K562 (cell line): ENCODE results near the gene SORT1. TPM values are rescaled to one million over a fixed set of nuclear protein-coding genes. Genes with fewer than 3 reads are reported as not detected.

Experiments
- ARHGAP35 ChIP-seq: fragments of 450-650 bp; IDR thresholded peaks from 2 replicates; pipeline ENCODE4 v1.6.1; 2018; ENCODE audit not compliant: partially characterized antibody
- CBX2 ChIP-seq: fragments of 200-600 bp; sonication (generic); IDR thresholded peaks from one replicate; pipeline ENCODE4 v1.6.1; 2012; ENCODE audit warnings: mild to moderate bottlenecking, low read length, inconsistent platforms; ENCODE audit not compliant: insufficient read depth, poor library complexity, severe bottlenecking
- ETS2 ChIP-seq: IDR thresholded peaks from 2 replicates; pipeline ENCODE4 v1.6.1; 2016; ENCODE audit warnings: borderline replicate concordance, missing genetic modification characterization, mild to moderate bottlenecking, moderate library complexity, missing compliant biosample characterization; ENCODE audit not compliant: poor library complexity, severe bottlenecking
- EWSR1 ChIP-seq: fragments of 450-650 bp; IDR thresholded peaks from 2 replicates; pipeline ENCODE4 v1.6.1; 2018; ENCODE audit warnings: borderline replicate concordance, mild to moderate bottlenecking, low read depth, moderate library complexity; ENCODE audit not compliant: partially characterized antibody
- GATAD2B ChIP-seq: fragments of 450-650 bp; IDR thresholded peaks from 2 replicates; pipeline ENCODE4 v1.6.1; 2017; ENCODE audit warnings: mild to moderate bottlenecking, borderline replicate concordance
- MXI1 ChIP-seq: IDR thresholded peaks from 2 replicates; pipeline ENCODE4 v1.6.1; 2011; ENCODE audit warnings: low read depth, mild to moderate bottlenecking, improper control_type of control experiment, low read length
- NCOA4 ChIP-seq: fragments of 450-650 bp; IDR thresholded peaks from 2 replicates; pipeline ENCODE4 v1.6.1; 2018; ENCODE audit warnings: mild to moderate bottlenecking; ENCODE audit not compliant: partially characterized antibody
- NR2C2 ChIP-seq, 2 experiments: fragments of 200-800 bp in 1 of 2; sonication (Bioruptor generic) in 1 of 2; sonication (generic) in 1 of 2; formaldehyde crosslinking in 1 of 2; IDR thresholded peaks; 2 replicates each; pipeline versions ENCODE4 v1.6.1 to v1.8.0; 2016 to 2022; ENCODE audit warnings: mild to moderate bottlenecking in 1 of 2, missing compliant biosample characterization in 1 of 2, missing genetic modification characterization in 1 of 2, missing genetic modification reagents in 1 of 2
- NR2F6 ChIP-seq: fragments of 450-650 bp; formaldehyde crosslinking; IDR thresholded peaks from 2 replicates; pipeline ENCODE4 v1.4.0; 2020; ENCODE audit warnings: mild to moderate bottlenecking
- PHB2 ChIP-seq: fragments of 450-650 bp; IDR thresholded peaks from 2 replicates; pipeline ENCODE4 v1.6.1; 2017; ENCODE audit warnings: low read depth
- RBM25 ChIP-seq: fragments of 200-400 bp; formaldehyde crosslinking; IDR thresholded peaks from 2 replicates; pipeline ENCODE4 v1.6.1; 2018; ENCODE audit warnings: low read length, low read depth, moderate library complexity; ENCODE audit not compliant: severe bottlenecking
- XRCC3 ChIP-seq: fragments of 450-650 bp; IDR thresholded peaks from 2 replicates; pipeline ENCODE4 v1.6.1; 2017; ENCODE audit warnings: mild to moderate bottlenecking, moderate library complexity
- ZBTB17 ChIP-seq: fragments of 450-650 bp; formaldehyde crosslinking; IDR thresholded peaks from 2 replicates; pipeline ENCODE4 v1.4.0; 2020; ENCODE audit warnings: mild to moderate bottlenecking
- ZEB2 ChIP-seq: fragments of 450-650 bp; IDR thresholded peaks from 2 replicates; pipeline ENCODE4 v1.6.1; 2016
- ZFX ChIP-seq: sonication (generic); formaldehyde crosslinking; IDR thresholded peaks from 2 replicates; pipeline ENCODE4 v1.8.0; 2022; ENCODE audit warnings: mild to moderate bottlenecking, missing genetic modification reagents, moderate library complexity
- ZNF445 ChIP-seq: fragments of 250-450 bp; sonication (Bioruptor Pico); IDR thresholded peaks from 2 replicates; pipeline ENCODE4 v1.4.0; 2020; ENCODE audit warnings: low read depth, mild to moderate bottlenecking, moderate library complexity
- ZNF668 ChIP-seq: fragments of 250-450 bp; sonication (Bioruptor Pico); IDR thresholded peaks from 2 replicates; pipeline ENCODE4 v1.8.0; 2022; ENCODE audit warnings: mild to moderate bottlenecking, inconsistent platforms
- polyA plus RNA-seq, 8 experiments: library from polyadenylated mRNA; depleted of rRNA in 4 of 8; stranded (reverse) in 5 of 8; unstranded in 3 of 8; fragments of >200 nt; fragmentation: Nextera tagmentation in 2 of 8; fragmentation: Illumina TruSeq in 1 of 8; extraction: Ambion mirVana in 2 of 8; extraction: Trizol in 1 of 8; gene quantifications; 2 replicates each; pipeline versions ENCODE4 v1.2.1 to v1.2.3, GENCODE V29; 2011 to 2014; ENCODE audit warnings: inconsistent platforms in 1 of 8, missing spikeins in 1 of 8
- total RNA-seq, 7 experiments: library from RNA; depleted of rRNA in 6 of 7; stranded (reverse); fragments of >200 nt in 6 of 7; fragmentation: Illumina TruSeq in 2 of 7; extraction: Trizol in 2 of 7; gene quantifications; 2 replicates each; pipeline versions ENCODE4 v1.2.1 to v1.2.3, GENCODE V29; 2011 to 2021; ENCODE audit warnings: low replicate concordance in 1 of 7
- TF ChIP-seq, protein P1 (sequence below): fragments of 450-650 bp; IDR thresholded peaks from 2 replicates; pipeline ENCODE4 v1.6.1; 2014; ENCODE audit warnings: low read depth, mild to moderate bottlenecking, moderate library complexity, borderline replicate concordance
- TF ChIP-seq, protein P2 (sequence below): fragments of 450-650 bp; IDR thresholded peaks from 2 replicates; pipeline ENCODE4 v1.6.1; 2016; ENCODE audit warnings: low read depth, mild to moderate bottlenecking, moderate library complexity
- TF ChIP-seq, protein P3 (sequence below): fragments of 200-400 bp; formaldehyde crosslinking; IDR thresholded peaks from 2 replicates; pipeline ENCODE4 v1.6.1; 2017; ENCODE audit warnings: mild to moderate bottlenecking, low read depth, low read length, moderate library complexity

The SORT1 gene
- total and polyA plus RNA-seq, 9 of the 15 experiments (the other 6 are each of a cell fraction or from before 2014, with no cell fraction given) = 27.4 to 112 (median 65.0) TPM

DNA sequence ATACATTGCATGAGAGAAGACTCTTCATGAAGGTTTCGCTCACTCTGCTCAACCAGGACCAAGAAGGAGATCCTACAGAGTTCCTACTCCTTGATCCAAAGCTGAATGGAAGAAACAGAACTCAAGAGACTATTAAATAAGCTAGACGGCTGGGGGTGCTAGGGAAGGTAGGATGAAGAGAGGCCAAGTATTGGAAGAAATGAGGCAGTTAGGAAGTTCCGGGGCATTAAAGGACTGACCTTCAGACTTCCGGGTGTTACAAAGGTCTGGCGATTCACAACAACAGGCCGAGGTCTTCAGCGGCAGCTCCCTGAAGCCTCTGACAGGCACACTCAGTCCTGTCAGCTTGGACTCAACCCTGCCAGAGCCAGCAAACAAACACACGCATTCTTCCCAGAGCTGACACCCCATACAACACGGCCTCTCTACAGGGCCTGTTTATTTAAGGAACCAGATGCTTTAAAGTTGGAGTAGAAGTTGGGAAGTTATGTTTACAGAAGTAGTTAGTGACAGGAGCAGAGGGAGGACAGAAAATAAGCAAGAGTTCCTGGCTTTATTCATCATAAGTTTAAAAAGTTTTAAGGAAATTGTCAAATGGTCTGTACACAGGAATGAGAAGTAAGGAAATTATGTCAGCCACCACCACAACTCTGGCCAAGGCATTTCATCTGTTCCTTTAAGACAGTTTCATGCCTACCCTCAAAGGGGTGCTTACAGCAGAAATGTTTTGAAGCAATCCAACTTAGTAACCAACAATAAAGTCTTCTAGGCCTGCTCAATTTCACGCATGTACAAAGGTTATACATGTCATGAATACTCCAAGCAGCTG is 4.7 kb downstream of the SORT1 start (continued):
- peak; percentile 39; the same call in 1 of the 2 replicates for TF ChIP-seq NR2C2 (CRISPR knock-in tag; IDR thresholded peaks at IDR 0.05)
- TF ChIP-seq NR2C2 (tag; IDR thresholded peaks at IDR 0.05) = peak; percentile 98
- TF ChIP-seq ARHGAP35 = no peak
- no peak for TF ChIP-seq MXI1
- no peak for TF ChIP-seq ZEB2
- TF ChIP-seq ZNF668 (CRISPR knock-in tag) = no peak
- TF ChIP-seq RBM25 = no peak
- TF ChIP-seq ZBTB17 (CRISPR knock-in tag) = no peak
- TF ChIP-seq ZFX (CRISPR knock-in tag) = no peak
- no peak for TF ChIP-seq EWSR1
- TF ChIP-seq, protein P1, sequence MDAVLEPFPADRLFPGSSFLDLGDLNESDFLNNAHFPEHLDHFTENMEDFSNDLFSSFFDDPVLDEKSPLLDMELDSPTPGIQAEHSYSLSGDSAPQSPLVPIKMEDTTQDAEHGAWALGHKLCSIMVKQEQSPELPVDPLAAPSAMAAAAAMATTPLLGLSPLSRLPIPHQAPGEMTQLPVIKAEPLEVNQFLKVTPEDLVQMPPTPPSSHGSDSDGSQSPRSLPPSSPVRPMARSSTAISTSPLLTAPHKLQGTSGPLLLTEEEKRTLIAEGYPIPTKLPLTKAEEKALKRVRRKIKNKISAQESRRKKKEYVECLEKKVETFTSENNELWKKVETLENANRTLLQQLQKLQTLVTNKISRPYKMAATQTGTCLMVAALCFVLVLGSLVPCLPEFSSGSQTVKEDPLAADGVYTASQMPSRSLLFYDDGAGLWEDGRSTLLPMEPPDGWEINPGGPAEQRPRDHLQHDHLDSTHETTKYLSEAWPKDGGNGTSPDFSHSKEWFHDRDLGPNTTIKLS = no peak
- no peak for TF ChIP-seq ETS2
- TF ChIP-seq PHB2 = no peak
- TF ChIP-seq GATAD2B = no peak; the same call in 1 of the 2 replicates
- TF ChIP-seq NCOA4 = no peak
- TF ChIP-seq, protein P2, sequence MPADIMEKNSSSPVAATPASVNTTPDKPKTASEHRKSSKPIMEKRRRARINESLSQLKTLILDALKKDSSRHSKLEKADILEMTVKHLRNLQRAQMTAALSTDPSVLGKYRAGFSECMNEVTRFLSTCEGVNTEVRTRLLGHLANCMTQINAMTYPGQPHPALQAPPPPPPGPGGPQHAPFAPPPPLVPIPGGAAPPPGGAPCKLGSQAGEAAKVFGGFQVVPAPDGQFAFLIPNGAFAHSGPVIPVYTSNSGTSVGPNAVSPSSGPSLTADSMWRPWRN = no peak
- no peak for TF ChIP-seq XRCC3
- TF ChIP-seq ZNF445 (CRISPR knock-in tag) = no peak
- TF ChIP-seq NR2F6 (CRISPR knock-in tag) = no peak
- TF ChIP-seq, protein P3, sequence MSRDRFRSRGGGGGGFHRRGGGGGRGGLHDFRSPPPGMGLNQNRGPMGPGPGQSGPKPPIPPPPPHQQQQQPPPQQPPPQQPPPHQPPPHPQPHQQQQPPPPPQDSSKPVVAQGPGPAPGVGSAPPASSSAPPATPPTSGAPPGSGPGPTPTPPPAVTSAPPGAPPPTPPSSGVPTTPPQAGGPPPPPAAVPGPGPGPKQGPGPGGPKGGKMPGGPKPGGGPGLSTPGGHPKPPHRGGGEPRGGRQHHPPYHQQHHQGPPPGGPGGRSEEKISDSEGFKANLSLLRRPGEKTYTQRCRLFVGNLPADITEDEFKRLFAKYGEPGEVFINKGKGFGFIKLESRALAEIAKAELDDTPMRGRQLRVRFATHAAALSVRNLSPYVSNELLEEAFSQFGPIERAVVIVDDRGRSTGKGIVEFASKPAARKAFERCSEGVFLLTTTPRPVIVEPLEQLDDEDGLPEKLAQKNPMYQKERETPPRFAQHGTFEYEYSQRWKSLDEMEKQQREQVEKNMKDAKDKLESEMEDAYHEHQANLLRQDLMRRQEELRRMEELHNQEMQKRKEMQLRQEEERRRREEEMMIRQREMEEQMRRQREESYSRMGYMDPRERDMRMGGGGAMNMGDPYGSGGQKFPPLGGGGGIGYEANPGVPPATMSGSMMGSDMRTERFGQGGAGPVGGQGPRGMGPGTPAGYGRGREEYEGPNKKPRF = no peak
- TF ChIP-seq CBX2 = no peak
